Stimulated activated CD8-positive, alpha-beta memory T cell treated with anti-CD3 and anti-CD28 coated beads, Interleukin-2, amount 100 ng/mL, for 1 hour (primary cell): ENCODE data around the gene CHAF1A.

Experiments
- DNase-seq, 2 donors: peaks; one replicate each; pipeline ENCODE4 v3.0.0-alpha.2; 2020; ENCODE audit warnings: low read depth in 2 of 2

Gene CHAF1A

GRCh38 chr19:4380254-4380727 lies 22.1 kb upstream of the CHAF1A start:
- no peak for DNase-seq

- no peak for DNase-seq
Measured at GRCh38 chr19:4385291-4386040, 17.0 kb upstream of the CHAF1A start.

- DNase-seq = no peak
Measured at GRCh38 chr19:4386041-4386782, 16.2 kb upstream of the CHAF1A start.

GRCh38 chr19:4388337-4389063 lies 13.9 kb upstream of the CHAF1A start:
- no peak for DNase-seq

GRCh38 chr19:4389064-4389375 lies 13.4 kb upstream of the CHAF1A start:
- no peak for DNase-seq

- no peak for DNase-seq
Measured at GRCh38 chr19:4389511-4390016, 12.9 kb upstream of the CHAF1A start.

- DNase-seq = no peak
Measured at GRCh38 chr19:4390017-4390566, 12.3 kb upstream of the CHAF1A start.

GRCh38 chr19:4390567-4391305 lies 11.7 kb upstream of the CHAF1A start:
- DNase-seq = no peak

- no peak for DNase-seq
Measured at GRCh38 chr19:4391306-4391693, 11.1 kb upstream of the CHAF1A start.

GRCh38 chr19:4391701-4392483 lies 10.5 kb upstream of the CHAF1A start:
- no peak for DNase-seq

GRCh38 chr19:4393947-4394590 lies 8.4 kb upstream of the CHAF1A start:
- no peak for DNase-seq

GRCh38 chr19:4396949-4397783 lies 5.3 kb upstream of the CHAF1A start:
- no peak for DNase-seq

GRCh38 chr19:4399812-4400134 lies 2.7 kb upstream of the CHAF1A start:
- DNase-seq = no peak

GRCh38 chr19:4400135-4400936 lies 2.1 kb upstream of the CHAF1A start, which contains the start of gene SH3GL1:
Gene SH3GL1 (minus strand): TSS chr19:4400547. CDS start chr19:4400368, 179 bp downstream.
- peak; percentile 90 to 92 for DNase-seq

- DNase-seq = no peak
Measured at GRCh38 chr19:4401769-4402170, 670 bp upstream of the CHAF1A start.

- DNase-seq = no peak
Measured at GRCh38 chr19:4403005-4403761, 743 bp downstream of the CHAF1A start.

- no peak for DNase-seq
Measured at GRCh38 chr19:4405977-4406376, 3.5 kb downstream of the CHAF1A start.

- no peak for DNase-seq
Measured at GRCh38 chr19:4406626-4407025, 4.2 kb downstream of the CHAF1A start.
